Stimulated activated CD8-positive, alpha-beta memory T cell treated with anti-CD3 and anti-CD28 coated beads, Interleukin-15, amount 100 ng/mL, for 24 hours (primary cell): ENCODE measurements around the gene MAN2A1.
"Not testable (repeated sequence)": the region's sequence is repeated elsewhere in the genome, so short reads cannot be mapped to it uniquely, and the experiment has no call there.

ENCODE experiments used
- DNase-seq: peaks from one replicate; pipeline ENCODE4 v3.0.0-alpha.2; 2020; ENCODE audit warnings: low read depth

The MAN2A1 gene

DNA sequence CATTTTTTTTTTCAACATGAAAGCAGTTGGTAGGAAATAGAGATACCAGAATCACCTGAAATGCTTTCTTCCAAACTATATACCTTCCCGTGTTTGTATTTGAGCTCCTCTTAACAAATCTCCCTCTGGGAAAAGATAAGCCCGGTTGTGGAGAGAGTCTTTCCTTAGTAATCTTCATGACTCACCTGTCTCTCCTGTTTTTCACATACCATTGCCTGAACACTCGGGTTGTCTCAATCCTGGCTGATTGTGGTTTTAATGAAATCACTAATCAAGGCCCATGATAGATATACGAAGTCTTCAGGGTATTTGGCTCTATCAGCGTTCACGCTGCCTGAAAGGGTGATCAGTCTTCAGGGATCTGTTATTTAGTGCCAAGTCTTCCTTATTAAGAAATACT is 136.7 kb downstream of the MAN2A1 start:
- no peak for DNase-seq

DNA sequence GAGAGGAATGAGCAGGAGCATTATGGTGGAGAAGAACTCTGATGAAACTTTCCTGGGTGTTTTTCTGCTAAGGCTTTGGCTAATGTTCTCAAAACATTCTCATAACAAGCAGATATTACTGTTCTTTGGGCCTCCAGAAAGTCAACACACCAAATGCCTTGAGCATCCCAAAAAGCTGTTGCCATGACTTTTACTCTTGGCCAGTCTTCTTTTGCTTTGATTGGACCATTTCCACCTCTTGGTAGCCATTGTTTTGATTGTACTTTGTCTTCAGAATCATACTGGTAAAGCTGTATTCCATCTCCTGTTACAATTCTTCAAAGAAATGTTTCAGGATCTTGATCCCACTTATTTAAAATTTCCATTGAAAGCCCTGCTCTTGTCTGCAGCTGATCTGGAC is 139.6 kb downstream of the MAN2A1 start:
- DNase-seq: no peak

DNA sequence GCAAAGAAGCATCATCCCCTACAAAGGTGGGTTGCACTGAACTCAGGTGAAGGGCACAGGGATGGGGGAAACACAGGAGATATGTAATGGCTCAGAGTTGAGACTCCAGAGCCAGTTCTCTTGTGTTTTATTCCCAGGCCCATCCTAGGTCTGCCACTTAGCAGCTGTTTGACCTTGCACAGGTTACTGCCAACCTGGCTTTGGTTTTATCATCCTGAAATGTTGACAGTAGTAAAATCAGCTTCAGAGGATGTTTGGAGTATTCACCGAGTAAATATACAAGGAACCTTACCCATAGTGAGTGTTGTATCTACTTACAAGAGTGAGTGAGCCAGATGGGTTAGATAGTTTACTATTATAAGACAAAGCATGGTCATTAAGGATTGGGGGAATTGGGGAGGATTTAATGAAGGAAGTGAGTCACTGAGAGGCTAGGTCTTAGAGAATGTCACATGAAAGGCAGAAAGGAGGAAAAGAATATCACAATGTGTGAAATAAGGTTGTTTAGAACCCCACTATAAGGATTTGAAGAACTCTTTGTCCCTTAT is 141.3 kb downstream of the MAN2A1 start:
- DNase-seq: no peak

DNA sequence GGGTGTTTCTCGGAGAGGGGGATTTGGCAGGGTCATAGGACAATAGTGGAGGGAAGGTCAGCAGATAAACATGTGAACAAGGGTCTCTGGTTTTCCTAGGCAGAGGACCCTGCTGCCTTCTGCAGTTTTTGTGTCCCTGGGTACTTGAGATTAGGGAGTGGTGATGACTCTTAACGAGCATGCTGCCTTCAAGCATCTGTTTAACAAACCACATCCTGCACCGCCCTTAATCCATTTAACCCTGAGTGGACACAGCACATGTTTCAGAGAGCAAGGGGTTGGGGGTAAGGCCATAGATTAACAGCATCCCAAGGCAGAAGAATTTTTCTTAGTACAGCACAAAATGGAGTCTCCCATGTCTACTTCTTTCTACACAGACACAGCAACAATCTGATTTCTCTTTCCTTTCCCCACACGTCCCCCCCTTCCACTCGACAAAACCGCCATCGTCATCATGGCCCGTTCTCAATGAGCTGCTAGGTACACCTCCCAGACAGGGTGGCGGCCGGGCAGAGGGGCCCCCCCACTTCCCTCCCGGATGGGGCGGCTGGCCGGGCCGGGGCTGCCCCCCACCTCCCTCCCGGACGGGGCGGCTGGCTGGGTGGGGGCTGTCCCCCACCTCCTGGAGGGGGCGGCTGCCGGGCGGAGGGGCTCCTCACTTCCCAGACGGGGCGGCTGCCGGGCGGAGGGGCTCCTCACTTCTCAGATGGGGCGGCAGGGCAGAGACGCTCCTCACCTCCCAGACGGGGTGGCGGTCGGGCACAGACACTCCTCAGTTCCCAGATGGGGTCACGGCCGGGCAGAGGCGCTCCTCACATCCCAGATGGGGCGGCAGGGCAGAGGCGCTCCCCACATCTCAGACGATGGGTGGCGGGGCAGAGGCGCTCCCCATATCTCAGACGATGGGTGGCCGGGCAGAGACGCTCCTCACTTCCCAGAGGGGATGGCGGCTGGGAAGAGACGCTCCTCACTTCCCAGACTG is 142.8 kb downstream of the MAN2A1 start:
- DNase-seq: not testable (repeated sequence)

DNA sequence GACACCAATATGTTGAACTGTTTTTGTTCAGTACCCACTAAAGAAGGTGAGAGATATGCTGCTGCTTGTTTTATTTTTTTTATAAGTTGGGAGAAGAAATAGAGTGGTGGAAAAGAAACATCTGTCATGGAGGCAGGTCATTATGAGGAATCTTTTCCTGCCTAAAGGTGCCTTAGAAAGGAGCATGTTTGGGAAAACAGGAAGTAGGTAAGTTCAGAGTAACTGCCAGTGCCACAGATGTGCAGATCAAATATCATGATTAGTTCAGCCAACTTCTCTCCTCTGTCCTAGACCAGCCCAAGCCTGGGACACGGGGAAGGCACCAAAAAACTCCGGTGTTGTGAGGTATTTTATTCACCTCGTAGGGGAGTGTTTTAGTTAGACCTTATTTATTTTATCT is 144.2 kb downstream of the MAN2A1 start:
- no peak for DNase-seq

- no peak for DNase-seq
Observed at GRCh38 chr5:109836280-109836679, 146.6 kb downstream of the MAN2A1 start.

GRCh38 chr5:109837231-109837861 is 147.6 kb downstream of the MAN2A1 start:
- no peak for DNase-seq

- no peak for DNase-seq
Observed at GRCh38 chr5:109838157-109838556, 148.4 kb downstream of the MAN2A1 start.

- DNase-seq: no peak
Observed at GRCh38 chr5:109844148-109844547, 154.4 kb downstream of the MAN2A1 start.

- no peak for DNase-seq
Observed at GRCh38 chr5:109844695-109845094, 155.0 kb downstream of the MAN2A1 start.

DNA sequence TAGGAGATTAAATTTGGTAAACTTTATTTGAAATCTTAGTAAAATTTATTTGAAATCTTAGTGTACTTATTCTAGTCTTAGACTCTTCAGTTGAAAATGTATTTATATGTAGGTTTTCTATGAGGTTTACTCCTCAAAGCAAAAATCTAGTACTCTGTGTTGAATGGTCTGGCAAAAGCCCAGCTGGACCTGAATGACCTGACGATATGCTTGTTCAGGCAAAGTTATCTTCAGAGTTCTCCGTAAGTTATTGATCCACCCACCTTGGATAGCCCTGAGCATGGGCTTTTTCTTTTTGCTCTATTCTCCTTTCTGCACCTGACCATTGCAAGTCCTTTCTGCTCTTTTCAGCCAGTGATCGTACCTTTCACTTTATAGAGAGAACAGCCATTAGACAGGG is 158.4 kb downstream of the MAN2A1 start:
- no peak for DNase-seq

GRCh38 chr5:109849478-109850088 is 159.9 kb downstream of the MAN2A1 start:
- no peak for DNase-seq

- DNase-seq: no peak
Observed at GRCh38 chr5:109852371-109853155, 162.8 kb downstream of the MAN2A1 start.

GRCh38 chr5:109853377-109853776 is 163.7 kb downstream of the MAN2A1 start:
- DNase-seq: no peak

DNA sequence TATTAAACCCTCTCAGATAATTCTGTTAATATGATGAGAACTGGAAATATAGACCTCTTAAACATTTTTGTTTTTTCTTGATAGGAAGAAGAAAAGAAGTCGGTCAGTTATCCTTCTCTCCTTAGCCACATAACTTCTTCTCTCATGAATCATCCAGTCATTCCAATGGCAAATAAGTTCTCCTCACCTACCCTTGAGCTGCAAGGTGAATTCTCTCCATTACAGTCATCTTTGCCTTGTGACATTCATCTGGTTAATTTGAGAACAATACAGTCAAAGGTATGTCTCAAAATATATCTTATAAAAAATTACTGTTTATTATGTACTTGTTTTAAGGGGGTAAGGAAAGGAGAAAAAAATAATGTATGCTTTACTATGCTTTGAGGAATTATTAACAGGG is 165.3 kb downstream of the MAN2A1 start:
- no peak for DNase-seq

- DNase-seq: no peak
Observed at GRCh38 chr5:109857405-109858031, 167.8 kb downstream of the MAN2A1 start.

GRCh38 chr5:109859537-109859936 is 169.8 kb downstream of the MAN2A1 start:
- no peak for DNase-seq

GRCh38 chr5:109862301-109862700 is 172.6 kb downstream of the MAN2A1 start:
- no peak for DNase-seq

DNA sequence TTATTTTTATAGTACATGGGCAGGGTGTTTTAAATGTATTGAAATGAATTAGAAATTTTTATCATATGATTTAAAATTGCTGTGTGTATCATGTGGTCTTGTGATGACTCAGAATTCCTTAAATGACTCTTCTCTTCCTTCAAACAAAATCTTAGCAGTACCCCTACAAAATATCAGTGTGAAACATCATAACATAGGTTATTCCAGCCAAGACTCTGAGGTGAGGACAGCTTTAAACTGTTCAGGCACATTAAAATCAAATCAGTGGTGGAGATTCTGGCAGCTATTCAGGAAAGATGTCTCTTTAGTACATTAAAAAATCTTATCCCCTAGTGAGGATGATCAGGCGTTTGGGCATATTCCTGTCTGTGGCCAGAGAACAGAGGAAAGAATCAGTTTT is 174.0 kb downstream of the MAN2A1 start:
- DNase-seq: no peak

- DNase-seq: no peak
Observed at GRCh38 chr5:109865637-109866036, 175.9 kb downstream of the MAN2A1 start.

DNA sequence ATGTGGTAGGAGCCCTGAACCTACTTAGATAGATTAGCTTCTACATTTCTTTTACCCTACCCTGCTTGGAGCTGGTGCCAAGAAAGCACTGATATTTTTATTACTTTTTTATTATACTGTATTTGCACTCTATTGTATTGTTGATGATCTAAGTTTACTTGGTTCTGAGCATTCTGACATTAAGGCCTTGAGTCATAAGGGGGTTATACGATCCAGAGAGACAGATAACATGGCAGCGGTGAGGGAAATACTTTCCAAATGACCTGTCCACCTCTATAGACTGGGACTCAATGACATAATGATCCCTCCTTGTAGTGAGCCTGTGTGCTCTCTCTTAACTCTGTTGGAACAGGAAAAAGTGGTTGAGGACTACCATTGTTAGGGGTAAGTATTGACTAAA is 176.3 kb downstream of the MAN2A1 start:
- DNase-seq: no peak
